Astrocyte (in vitro differentiated cells and primary cell): Measurements from ENCODE around the gene FAM193B. TPM values are rescaled to one million over a fixed set of nuclear protein-coding genes. Genes with fewer than 3 reads are reported as not detected.

Experiments used
- DNase-seq: peaks from one replicate; pipeline ENCODE4 v3.0.0-alpha.2; 2010; ENCODE audit warnings: low read depth
- FAIRE-seq: peaks from 2 replicates; lab custom pipeline; 2011; peaks lifted over from hg19 to GRCh38; lab: Jason Lieb, UNC
- H2AFZ ChIP-seq: 2 replicates; pipeline ENCODE4 v1.6.0; 2012; ENCODE audit warnings: low read depth, low read length, inconsistent platforms
- H3K27ac ChIP-seq: 2 replicates; pipeline ENCODE4 v1.5.1; 2011; ENCODE audit warnings: low read depth, low read length, inconsistent platforms
- H3K27me3 ChIP-seq: 2 replicates; pipeline ENCODE4 v1.6.0; 2011; ENCODE audit warnings: low read length, inconsistent platforms; ENCODE audit not compliant: insufficient read depth
- H3K36me3 ChIP-seq: 2 replicates; pipeline ENCODE4 v1.5.1; 2011; ENCODE audit warnings: low read length, inconsistent platforms; ENCODE audit not compliant: insufficient read depth
- H3K4me1 ChIP-seq: 2 replicates; pipeline ENCODE4 v1.5.1; 2011; ENCODE audit warnings: low read length, inconsistent platforms; ENCODE audit not compliant: insufficient read depth
- H3K4me2 ChIP-seq: 2 replicates; pipeline ENCODE4 v1.6.0; 2012; ENCODE audit warnings: low read length, inconsistent platforms
- H3K4me3 ChIP-seq: 2 replicates; pipeline ENCODE4 v1.5.1; 2011; ENCODE audit warnings: low read depth, mild to moderate bottlenecking, low read length, inconsistent platforms; ENCODE audit not compliant: insufficient read depth
- H3K79me2 ChIP-seq: 2 replicates; pipeline ENCODE4 v1.6.0; 2012; ENCODE audit warnings: mild to moderate bottlenecking, low read length, inconsistent platforms; ENCODE audit not compliant: insufficient read depth
- H3K9ac ChIP-seq: 2 replicates; pipeline ENCODE4 v1.6.0; 2012; ENCODE audit warnings: mild to moderate bottlenecking, low read length, inconsistent platforms
- H3K9me3 ChIP-seq: 2 replicates; pipeline ENCODE4 v1.5.1; 2012; ENCODE audit warnings: low read depth, mild to moderate bottlenecking, low read length, inconsistent platforms; ENCODE audit not compliant: insufficient read depth
- H4K20me1 ChIP-seq: 2 replicates; pipeline ENCODE4 v1.6.0; 2012; ENCODE audit warnings: low read length, inconsistent platforms; ENCODE audit not compliant: insufficient read depth
- H3K27ac Mint-ChIP-seq: one replicate; pipeline ENCODE4 v1.8.0; 2021; ENCODE audit warnings: mild to moderate bottlenecking, mixed read lengths; ENCODE audit not compliant: unreplicated experiment
- H3K27me3 Mint-ChIP-seq: one replicate; pipeline ENCODE4 v1.8.0; 2021; ENCODE audit warnings: low read depth, mixed read lengths; ENCODE audit not compliant: unreplicated experiment
- H3K36me3 Mint-ChIP-seq: one replicate; pipeline ENCODE4 v1.8.0; 2021; ENCODE audit warnings: low read depth, mixed read lengths; ENCODE audit not compliant: unreplicated experiment
- H3K4me1 Mint-ChIP-seq: one replicate; pipeline ENCODE4 v1.8.0; 2021; ENCODE audit warnings: low read depth, mixed read lengths; ENCODE audit not compliant: unreplicated experiment
- H3K4me3 Mint-ChIP-seq: one replicate; pipeline ENCODE4 v1.8.0; 2021; ENCODE audit warnings: mild to moderate bottlenecking, moderate library complexity, mixed read lengths; ENCODE audit not compliant: unreplicated experiment
- H3K9me3 Mint-ChIP-seq: one replicate; pipeline ENCODE4 v1.8.0; 2021; ENCODE audit warnings: mild to moderate bottlenecking, mixed read lengths; ENCODE audit not compliant: unreplicated experiment
- EZH2 ChIP-seq: IDR thresholded peaks from 2 replicates; pipeline ENCODE4 v1.6.1; 2012; ENCODE audit warnings: mild to moderate bottlenecking, low read length, inconsistent platforms; ENCODE audit not compliant: insufficient read depth
- total RNA-seq: library from RNA; stranded (reverse); gene quantifications from 2 replicates; pipeline ENCODE4 v1.2.1, GENCODE V29; 2021
- TF ChIP-seq, protein P1 (sequence below): IDR thresholded peaks from 2 replicates; pipeline ENCODE4 v1.5.1; 2011; ENCODE audit warnings: low read depth, mild to moderate bottlenecking, inconsistent platforms, low read length, moderate library complexity; ENCODE audit not compliant: insufficient read depth

Gene FAM193B
- total RNA-seq, 1 donor from 2014 or later: 48.3 TPM

DNA sequence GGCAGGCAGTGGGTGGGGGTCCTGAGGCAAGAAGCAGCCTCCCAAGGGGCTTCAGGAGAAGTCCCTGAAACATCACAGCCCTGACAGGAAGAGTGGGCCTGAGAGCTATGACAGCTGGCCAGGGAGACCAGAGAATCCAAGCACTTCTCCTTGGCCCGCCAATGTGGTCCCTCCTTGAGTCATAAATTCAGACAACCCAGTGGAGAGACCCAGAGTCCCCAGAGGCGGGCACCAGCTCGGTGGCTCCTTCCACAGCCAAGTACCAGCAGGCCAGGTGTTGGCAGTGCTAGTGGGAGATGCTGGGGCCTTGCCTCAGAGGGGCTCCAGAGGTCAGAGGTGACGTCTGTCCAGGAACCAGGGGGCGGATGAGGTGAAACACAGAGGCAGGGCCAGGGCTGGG is 43.2 kb downstream of the FAM193B start:
- H3K27me3 Mint-ChIP-seq: no peaks in the 10 kb centered on the region
- H3K27ac ChIP-seq: no peak overlapping the region
- peaks cover 22% of the 10 kb centered on the region for H3K79me2 ChIP-seq
- TF ChIP-seq EZH2: no peak
- TF ChIP-seq, protein P1, sequence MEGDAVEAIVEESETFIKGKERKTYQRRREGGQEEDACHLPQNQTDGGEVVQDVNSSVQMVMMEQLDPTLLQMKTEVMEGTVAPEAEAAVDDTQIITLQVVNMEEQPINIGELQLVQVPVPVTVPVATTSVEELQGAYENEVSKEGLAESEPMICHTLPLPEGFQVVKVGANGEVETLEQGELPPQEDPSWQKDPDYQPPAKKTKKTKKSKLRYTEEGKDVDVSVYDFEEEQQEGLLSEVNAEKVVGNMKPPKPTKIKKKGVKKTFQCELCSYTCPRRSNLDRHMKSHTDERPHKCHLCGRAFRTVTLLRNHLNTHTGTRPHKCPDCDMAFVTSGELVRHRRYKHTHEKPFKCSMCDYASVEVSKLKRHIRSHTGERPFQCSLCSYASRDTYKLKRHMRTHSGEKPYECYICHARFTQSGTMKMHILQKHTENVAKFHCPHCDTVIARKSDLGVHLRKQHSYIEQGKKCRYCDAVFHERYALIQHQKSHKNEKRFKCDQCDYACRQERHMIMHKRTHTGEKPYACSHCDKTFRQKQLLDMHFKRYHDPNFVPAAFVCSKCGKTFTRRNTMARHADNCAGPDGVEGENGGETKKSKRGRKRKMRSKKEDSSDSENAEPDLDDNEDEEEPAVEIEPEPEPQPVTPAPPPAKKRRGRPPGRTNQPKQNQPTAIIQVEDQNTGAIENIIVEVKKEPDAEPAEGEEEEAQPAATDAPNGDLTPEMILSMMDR: no peak
- H3K36me3 ChIP-seq: peaks cover 23% of the 10 kb centered on the region
- H3K27me3 ChIP-seq: no peaks in the 10 kb centered on the region
- peaks cover 15% of the 10 kb centered on the region for H3K4me1 Mint-ChIP-seq
- no peak overlapping the region for H2AFZ ChIP-seq
- no peak overlapping the region for H3K27ac Mint-ChIP-seq
- H3K9me3 ChIP-seq: no peaks in the 10 kb centered on the region
- H3K9ac ChIP-seq: no peak overlapping the region
- DNase-seq (no peak), FAIRE-seq (no peak)
- H3K4me1 ChIP-seq: peaks cover 10% of the 10 kb centered on the region
- H3K4me3 ChIP-seq: no peak overlapping the region
- peaks cover 36% of the 10 kb centered on the region for H3K36me3 Mint-ChIP-seq
- peaks cover 47% of the 10 kb centered on the region for H4K20me1 ChIP-seq
- H3K9me3 Mint-ChIP-seq: no peaks in the 10 kb centered on the region
- H3K4me2 ChIP-seq: no peak overlapping the region
- no peak overlapping the region for H3K4me3 Mint-ChIP-seq

DNA sequence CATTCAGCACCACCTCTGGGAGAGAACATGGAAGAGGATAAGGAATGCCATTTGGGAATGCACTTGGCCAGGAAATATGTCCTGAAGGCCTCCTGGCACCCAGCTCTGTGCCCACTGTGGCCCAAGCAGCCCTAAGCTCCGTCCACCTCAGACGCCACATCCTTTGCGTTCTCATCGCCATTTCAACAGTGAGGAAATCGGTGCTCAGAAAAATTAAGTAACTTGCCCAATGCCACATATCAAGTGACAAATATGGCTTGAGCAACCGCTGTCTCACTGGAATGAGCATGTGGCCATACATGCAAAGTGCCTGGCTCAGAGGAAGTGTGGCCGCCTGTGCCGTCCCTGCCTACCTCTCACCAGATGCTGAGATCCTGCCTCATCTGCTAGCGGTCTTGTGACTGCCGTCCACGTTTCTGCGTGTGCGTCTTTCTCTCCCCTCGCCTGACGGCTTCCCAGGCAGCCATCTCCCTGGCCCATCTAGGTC is 43.8 kb downstream of the FAM193B start:
- H3K27me3 Mint-ChIP-seq: no peaks in the 10 kb centered on the region
- H3K4me2 ChIP-seq: no peak overlapping the region
- H3K9ac ChIP-seq: no peak overlapping the region
- no peak for FAIRE-seq
- H3K79me2 ChIP-seq: peaks cover 17% of the 10 kb centered on the region
- H3K27me3 ChIP-seq: no peaks in the 10 kb centered on the region
- H3K4me1 ChIP-seq: peaks cover 4% of the 10 kb centered on the region
- TF ChIP-seq, protein P1: no peak
- no peak for TF ChIP-seq EZH2
- H4K20me1 ChIP-seq: peaks cover 42% of the 10 kb centered on the region
- no peak for DNase-seq
- no peaks in the 10 kb centered on the region for H3K9me3 ChIP-seq
- H3K36me3 ChIP-seq: peaks cover 20% of the 10 kb centered on the region
- H3K4me3 ChIP-seq: no peak overlapping the region
- no peak overlapping the region for H2AFZ ChIP-seq
- H3K27ac ChIP-seq: no peak overlapping the region
- H3K9me3 Mint-ChIP-seq: no peaks in the 10 kb centered on the region
- peaks cover 14% of the 10 kb centered on the region for H3K4me1 Mint-ChIP-seq
- no peak overlapping the region for H3K4me3 Mint-ChIP-seq
- H3K36me3 Mint-ChIP-seq: peaks cover 35% of the 10 kb centered on the region
- no peak overlapping the region for H3K27ac Mint-ChIP-seq

DNA sequence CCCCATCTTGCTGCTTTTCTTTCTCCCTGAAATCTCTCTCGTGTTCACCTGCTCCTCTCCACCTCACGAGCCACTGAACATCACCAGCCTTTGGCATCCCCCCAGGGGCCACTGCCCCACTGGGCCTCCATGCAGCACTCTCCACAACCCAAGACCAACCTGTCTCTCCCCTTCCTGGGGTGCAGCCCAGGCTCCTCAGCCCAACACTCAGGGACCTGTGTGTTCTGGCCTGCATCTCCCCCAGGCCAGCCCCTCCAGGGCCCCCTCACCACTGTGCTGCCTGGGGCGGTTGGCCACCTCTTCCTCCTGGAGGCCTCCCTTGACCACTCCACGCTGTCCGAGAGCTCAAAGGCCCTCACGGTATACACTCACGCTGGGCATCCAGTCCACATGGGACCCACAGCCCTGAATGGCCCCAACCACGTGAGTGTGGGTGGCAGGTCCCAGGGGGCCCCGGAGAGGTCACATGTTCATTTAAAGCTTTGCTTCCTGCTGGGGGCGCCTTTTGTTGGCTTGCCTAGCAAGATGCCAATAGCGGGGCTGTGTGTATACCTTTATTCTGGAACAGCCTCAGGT is 44.3 kb downstream of the FAM193B start:
- Mint-ChIP-seq H3K27ac (no peak overlapping the region), H3K4me1 (peaks cover 9% of the 10 kb centered on the region), H3K36me3 (peaks cover 31% of the 10 kb centered on the region), H3K9me3 (no peaks in the 10 kb centered on the region), H3K4me3 (no peak overlapping the region), H3K27me3 (no peaks in the 10 kb centered on the region)
- Histone ChIP-seq H3K9ac (no peak overlapping the region), H3K9me3 (no peaks in the 10 kb centered on the region), H4K20me1 (peaks cover 36% of the 10 kb centered on the region), H3K4me3 (no peak overlapping the region), H3K4me2 (no peak overlapping the region), H3K27me3 (no peaks in the 10 kb centered on the region), H3K4me1 (no peaks in the 10 kb centered on the region), H3K27ac (no peak overlapping the region), H2AFZ (no peak overlapping the region), H3K79me2 (peaks cover 11% of the 10 kb centered on the region), H3K36me3 (peaks cover 15% of the 10 kb centered on the region)
- DNase-seq: no peak
- FAIRE-seq: no peak
- TF ChIP-seq, protein P1: no peak
